GM12875 (cell line): ENCODE results near the gene OBSCN.

Experiments used
- H3K4me3 ChIP-seq: one replicate; pipeline ENCODE4 v1.5.1; 2011; ENCODE audit warnings: low read depth, low read length, control low read depth
- CTCF ChIP-seq: IDR thresholded peaks from 2 replicates; pipeline ENCODE4 v1.5.1; 2011; ENCODE audit warnings: low read depth, mild to moderate bottlenecking, control low read depth, inconsistent platforms, low read length, moderate library complexity, borderline replicate concordance; ENCODE audit not compliant: insufficient read depth

The OBSCN gene

GRCh38 chr1:228312136-228312764 lies 104.4 kb downstream of the OBSCN start:
- no peak for TF ChIP-seq CTCF
- H3K4me3 ChIP-seq, result no peak overlapping the region

- H3K4me3 ChIP-seq, result no peak overlapping the region
- no peak for TF ChIP-seq CTCF
Measured at GRCh38 chr1:228313536-228314277, 105.9 kb downstream of the OBSCN start.

- H3K4me3 ChIP-seq, result no peak overlapping the region
- no peak for TF ChIP-seq CTCF
Measured at GRCh38 chr1:228314315-228314657, 106.4 kb downstream of the OBSCN start.

GRCh38 chr1:228314658-228315483 lies 107.0 kb downstream of the OBSCN start:
- no peak for TF ChIP-seq CTCF
- no peak overlapping the region for H3K4me3 ChIP-seq

GRCh38 chr1:228315484-228315944 lies 107.7 kb downstream of the OBSCN start:
- no peak overlapping the region for H3K4me3 ChIP-seq
- TF ChIP-seq CTCF, result no peak

GRCh38 chr1:228315945-228316588 lies 108.2 kb downstream of the OBSCN start:
- H3K4me3 ChIP-seq, result no peak overlapping the region
- no peak for TF ChIP-seq CTCF
